ENCODE results near the gene REXO5.
"Not testable (repeated sequence)": the region's sequence is repeated elsewhere in the genome, so short reads cannot be mapped to it uniquely, and the experiment has no call there.

REXO5 gene

GRCh38 chr16:20806168-20807050 lies at the start of gene REXO5, which contains the start of gene ERI2:
Gene REXO5 (plus strand): TSS chr16:20806527. CDS start chr16:20806954, 427 bp downstream.
Gene ERI2 (minus strand): TSS chr16:20806472. CDS start chr16:20806430, 42 bp downstream.
- DNase-seq (ENCODE audit: low spot score) = peak; percentile 97

- no peak for DNase-seq (ENCODE audit: low spot score)
Measured at GRCh38 chr16:20760346-20760745, 46.0 kb upstream of the REXO5 start.

GRCh38 chr16:20761175-20761574 lies 45.2 kb upstream of the REXO5 start:
- no peak for DNase-seq (ENCODE audit: low spot score)

GRCh38 chr16:20762404-20763123 lies 43.8 kb upstream of the REXO5 start:
- no peak for DNase-seq (ENCODE audit: low spot score)

- peak; percentile 68 for DNase-seq (ENCODE audit: low spot score)
Measured at GRCh38 chr16:20763461-20764232, 42.7 kb upstream of the REXO5 start, which contains the start of gene ACSM3. Gene ACSM3 (plus strand): TSS chr16:20764014. CDS start chr16:20770035, 6,021 bp downstream.

GRCh38 chr16:20764448-20764847 lies 41.9 kb upstream of the REXO5 start:
- DNase-seq (ENCODE audit: low spot score) = not testable (repeated sequence)

GRCh38 chr16:20765732-20766131 lies 40.6 kb upstream of the REXO5 start:
- no peak for DNase-seq (ENCODE audit: low spot score)

- no peak for DNase-seq (ENCODE audit: low spot score)
Measured at GRCh38 chr16:20766294-20766693, 40.0 kb upstream of the REXO5 start.

- no peak for DNase-seq (ENCODE audit: low spot score)
Measured at GRCh38 chr16:20767577-20767976, 38.8 kb upstream of the REXO5 start.

GRCh38 chr16:20768121-20768520 lies 38.2 kb upstream of the REXO5 start:
- DNase-seq (ENCODE audit: low spot score) = no peak

GRCh38 chr16:20768818-20769217 lies 37.5 kb upstream of the REXO5 start:
- DNase-seq (ENCODE audit: low spot score) = no peak

GRCh38 chr16:20773679-20774078 lies 32.6 kb upstream of the REXO5 start:
- no peak for DNase-seq (ENCODE audit: low spot score)

GRCh38 chr16:20774703-20775362 lies 31.5 kb upstream of the REXO5 start:
- DNase-seq (ENCODE audit: low spot score) = no peak

- DNase-seq (ENCODE audit: low spot score) = no peak
Measured at GRCh38 chr16:20781697-20782096, 24.6 kb upstream of the REXO5 start.

- DNase-seq (ENCODE audit: low spot score) = no peak
Measured at GRCh38 chr16:20782470-20782869, 23.9 kb upstream of the REXO5 start.

- DNase-seq (ENCODE audit: low spot score) = no peak
Measured at GRCh38 chr16:20784204-20784603, 22.1 kb upstream of the REXO5 start.

- DNase-seq (ENCODE audit: low spot score) = no peak
Measured at GRCh38 chr16:20789130-20789529, 17.2 kb upstream of the REXO5 start.

- DNase-seq (ENCODE audit: low spot score) = no peak
Measured at GRCh38 chr16:20791923-20792612, 14.3 kb upstream of the REXO5 start.

GRCh38 chr16:20798364-20798763 lies 8.0 kb upstream of the REXO5 start:
- DNase-seq (ENCODE audit: low spot score) = no peak

- no peak for DNase-seq (ENCODE audit: low spot score)
Measured at GRCh38 chr16:20799599-20799998, 6.7 kb upstream of the REXO5 start.

GRCh38 chr16:20801278-20801677 lies 5.0 kb upstream of the REXO5 start:
- DNase-seq (ENCODE audit: low spot score) = no peak

Measured in left forelimb (tissue), 1 donor.